ENCODE data around the gene ATXN8OS. TPM values are rescaled to one million over a fixed set of nuclear protein-coding genes. Genes with fewer than 3 reads are reported as not detected.

ATXN8OS gene
- total RNA-seq, 1 experiment from 2014 or later, result not detected

GRCh38 chr13:70104481-70104880, 3.1 kb upstream of the ATXN8OS start:
- no peak for DNase-seq
- no peak overlapping the region for H3K4ac ChIP-seq (ENCODE audit: low read depth, low read length)
- H3K9me3 ChIP-seq (ENCODE audit: control insufficient read depth, low read depth, low read length), result no peaks in the 10 kb centered on the region
- no peak overlapping the region for H3K9ac ChIP-seq (ENCODE audit: extremely low read depth, insufficient read length, low read length)
- no peak overlapping the region for H3K4me3 Mint-ChIP-seq
- H3T11ph ChIP-seq (ENCODE audit: low read length), result no peak overlapping the region
- no peak overlapping the region for H3K27ac ChIP-seq (ENCODE audit: insufficient read length, low read depth, low read length)
- H2BK20ac ChIP-seq (ENCODE audit: low read depth, low read length, poor library complexity, severe bottlenecking), result no peak overlapping the region
- H3K36me3 Mint-ChIP-seq (ENCODE audit: insufficient read depth in 1 of 3, low read depth in 3 of 3), result no peaks in the 10 kb centered on the region
- no peaks in the 10 kb centered on the region for H3K79me1 ChIP-seq (ENCODE audit: insufficient read depth, low read depth, low read length, poor library complexity, severe bottlenecking)
- no peak overlapping the region for H3K18ac ChIP-seq (ENCODE audit: insufficient read length, low read depth, low read length)
- peaks cover 9% of the 10 kb centered on the region for H3K23me2 ChIP-seq (ENCODE audit: insufficient read length, low read depth, low read length, poor library complexity, severe bottlenecking)
- H3K14ac ChIP-seq (ENCODE audit: insufficient read depth, low read length), result no peak overlapping the region
- no peaks in the 10 kb centered on the region for H4K20me1 ChIP-seq (ENCODE audit: control insufficient read depth, insufficient read depth, insufficient read length)
- H3K56ac ChIP-seq (ENCODE audit: insufficient read length, low read depth, low read length), result no peak overlapping the region
- no peak overlapping the region for H2BK15ac ChIP-seq (ENCODE audit: low read depth, low read length)
- no peaks in the 10 kb centered on the region for H3K9me3 Mint-ChIP-seq
- no peak overlapping the region for H2BK120ac ChIP-seq (ENCODE audit: low read depth, low read length, poor library complexity, severe bottlenecking)
- no peak overlapping the region for H3K27ac Mint-ChIP-seq
- H2AFZ ChIP-seq (ENCODE audit: low read length), result no peak overlapping the region
- H3K27me3 Mint-ChIP-seq (ENCODE audit: low read depth), result peaks cover 37% of the 10 kb centered on the region
- H3K79me2 ChIP-seq (ENCODE audit: insufficient read depth, low read length), result no peaks in the 10 kb centered on the region
- H4K91ac ChIP-seq (ENCODE audit: insufficient read length, low read depth, low read length), result no peak overlapping the region
- H3K27me3 ChIP-seq (ENCODE audit: insufficient read depth, low read length), result peaks cover 23% of the 10 kb centered on the region; the same call in 1 of the 2 replicates
- no peak for TF ChIP-seq CTCF (conservative IDR thresholded peaks at IDR 0.05)
- no peaks in the 10 kb centered on the region for H3K4me1 ChIP-seq (ENCODE audit: insufficient read depth, low read length)
- no peak overlapping the region for H2AK5ac ChIP-seq (ENCODE audit: insufficient read length, low read length)
- H2BK5ac ChIP-seq (ENCODE audit: insufficient read length, low read length), result no peak overlapping the region
- no peak overlapping the region for H2BK12ac ChIP-seq (ENCODE audit: insufficient read length, low read depth, low read length)
- H4K5ac ChIP-seq (ENCODE audit: insufficient read length, low read depth, low read length), result no peak overlapping the region
- H3K4me1 Mint-ChIP-seq, result peaks cover 5 to 7% of the 10 kb centered on the region in 2 experiments
- H3K23ac ChIP-seq (ENCODE audit: insufficient read length, low read depth, low read length), result no peak overlapping the region
- no peak overlapping the region for H4K8ac ChIP-seq (replicated peaks; ENCODE audit: insufficient read length, low read depth, low read length)
- H3K4me2 ChIP-seq (ENCODE audit: insufficient read depth, insufficient read length, low read length), result no peak overlapping the region
